Measurements from ENCODE around the gene CAPN1.
"Not testable (repeated sequence)": the region's sequence is repeated elsewhere in the genome, so short reads cannot be mapped to it uniquely, and the experiment has no call there.

Gene CAPN1

DNA sequence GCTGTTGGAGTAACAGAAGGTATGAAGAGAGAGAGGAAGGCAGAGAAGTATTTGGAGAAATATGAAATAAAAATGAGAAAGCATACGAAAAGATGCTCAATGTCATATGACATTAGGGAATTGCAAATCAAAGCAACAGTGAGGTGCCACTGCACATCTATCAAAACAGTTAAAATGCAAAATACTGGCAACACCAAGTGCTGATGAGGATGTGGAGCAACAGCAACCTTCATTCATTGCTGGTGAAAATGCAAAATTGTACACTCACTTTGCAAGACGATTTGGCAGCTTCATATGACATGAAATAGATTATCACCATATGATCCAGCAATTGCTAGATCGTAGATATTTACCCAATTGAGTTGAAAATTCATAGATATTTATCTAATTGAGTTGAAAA, 21.1 kb upstream of the CAPN1 start:
- DNase-seq: no peak

DNA sequence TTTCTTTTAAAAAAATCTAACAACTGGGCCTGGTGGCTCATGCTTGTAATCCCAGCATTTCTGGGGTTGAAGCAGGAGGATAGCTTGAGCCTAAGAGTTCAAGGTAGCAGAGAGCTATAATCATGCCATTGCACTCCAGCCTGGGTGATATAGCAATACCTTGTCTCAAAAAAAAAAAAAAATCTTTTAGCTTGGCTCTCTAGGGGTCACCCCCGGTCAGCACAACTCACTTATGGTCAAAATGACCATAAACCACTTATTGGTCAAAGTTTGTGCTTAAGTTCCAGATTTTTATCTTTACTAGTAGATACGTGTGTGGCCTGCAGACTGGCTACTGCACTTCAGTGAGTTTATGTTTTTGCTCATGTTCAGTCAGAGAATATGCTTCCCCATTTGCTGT, 18.0 kb upstream of the CAPN1 start:
- no peak for DNase-seq

DNA sequence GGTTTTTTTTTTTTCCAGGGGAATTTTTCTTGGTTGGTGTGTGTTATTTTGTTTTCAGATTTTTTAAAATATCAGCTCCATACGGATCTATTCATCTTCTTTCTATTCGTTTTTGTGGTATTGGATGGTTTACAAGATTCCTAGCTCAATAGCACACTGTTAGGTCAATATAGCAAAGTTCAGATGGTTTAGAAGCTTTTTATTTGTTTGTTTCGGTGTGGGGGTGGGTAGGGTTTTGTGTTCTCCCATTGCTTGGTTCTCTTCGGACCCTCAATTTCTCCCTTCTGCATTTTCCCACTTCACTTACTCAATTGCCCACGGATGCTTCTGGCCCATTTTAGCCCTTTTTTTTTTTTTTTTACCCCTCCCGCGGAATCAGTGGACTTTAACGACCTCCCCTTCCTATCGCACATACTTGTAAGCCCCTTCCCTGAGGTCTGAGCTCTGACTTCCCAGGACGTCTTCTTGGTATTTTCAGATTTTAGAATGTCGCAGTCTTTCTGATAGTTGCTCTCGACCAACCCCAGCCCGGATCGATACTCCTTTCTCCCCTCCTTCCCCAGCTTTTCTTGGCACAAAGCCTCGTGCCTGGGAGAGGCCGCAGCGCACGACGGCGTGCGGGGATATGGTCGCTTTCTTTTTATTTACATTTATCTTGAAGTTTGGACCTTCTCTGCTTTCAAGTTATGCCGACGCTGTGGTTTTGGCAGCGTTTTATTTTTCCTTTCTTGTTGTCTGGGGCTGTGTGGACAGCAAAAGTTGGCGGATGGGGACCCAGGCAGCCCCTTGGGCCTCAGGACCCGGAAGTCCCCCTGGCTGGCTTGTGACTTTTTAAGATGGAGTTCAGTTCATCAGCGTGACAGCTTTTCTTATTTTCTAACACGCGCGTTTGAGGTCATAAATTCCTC, 16.1 kb upstream of the CAPN1 start:
- DNase-seq: no peak

DNA sequence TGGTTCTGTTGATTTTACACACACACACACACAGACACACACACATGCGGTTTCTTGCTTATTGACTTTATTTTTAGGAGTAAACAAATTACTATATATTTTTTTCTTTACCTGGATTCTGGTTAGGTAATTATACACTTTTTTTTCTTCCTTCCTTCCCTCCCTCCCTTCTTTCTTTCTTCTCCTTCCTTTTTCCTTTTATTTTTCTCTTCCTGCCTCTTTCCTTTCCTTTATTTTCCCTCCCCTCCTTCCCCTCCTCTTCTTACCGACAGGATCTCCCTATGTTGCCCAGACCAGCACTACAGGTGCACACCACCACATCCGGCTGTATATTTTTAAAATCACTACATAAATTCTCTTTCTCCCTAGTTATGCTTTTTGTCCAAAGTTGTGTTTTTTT, 14.8 kb upstream of the CAPN1 start:
- DNase-seq: no peak

DNA sequence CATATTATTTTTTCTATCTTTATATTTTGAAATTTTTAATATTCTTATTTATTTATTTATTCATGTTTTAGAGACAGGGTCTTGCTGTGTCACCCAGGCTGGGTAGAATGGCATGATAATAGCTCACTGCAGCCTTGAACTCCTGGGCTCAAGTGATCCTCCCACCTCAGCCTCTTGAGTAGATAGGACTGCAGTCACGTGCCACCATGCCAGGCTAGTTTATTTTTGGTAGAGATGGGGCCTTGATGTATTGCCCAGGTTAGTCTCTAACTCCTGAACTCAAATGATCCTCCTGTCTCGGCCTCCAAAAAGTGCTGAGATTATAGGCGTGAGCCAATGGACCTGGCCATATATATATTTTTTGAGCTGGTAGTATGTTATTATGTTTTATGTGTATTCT, 14.1 kb upstream of the CAPN1 start:
- DNase-seq: no peak

DNA sequence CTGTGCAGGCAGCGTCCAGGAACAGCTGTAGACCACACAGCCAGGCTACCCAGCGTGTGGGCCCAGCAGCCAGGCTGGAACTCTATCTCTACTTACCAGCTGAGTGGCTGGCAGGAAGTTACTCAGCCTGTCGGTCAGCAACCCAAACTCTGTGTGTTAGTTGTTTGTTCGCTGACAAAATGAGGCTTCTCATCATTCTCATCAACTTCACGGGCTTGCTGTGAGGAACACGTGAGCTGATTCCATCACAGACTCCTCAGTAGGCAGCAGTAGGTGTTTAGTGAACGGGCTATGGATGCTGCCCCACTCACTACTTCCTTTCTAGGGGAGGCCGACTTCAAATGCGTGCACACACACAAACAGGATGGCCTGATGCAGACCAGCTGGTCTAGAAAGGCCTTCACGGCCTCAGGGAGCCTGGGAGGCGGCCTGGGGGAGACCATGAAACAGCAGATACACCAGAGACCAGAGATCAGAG, 12.5 kb upstream of the CAPN1 start:
- DNase-seq: no peak

DNA sequence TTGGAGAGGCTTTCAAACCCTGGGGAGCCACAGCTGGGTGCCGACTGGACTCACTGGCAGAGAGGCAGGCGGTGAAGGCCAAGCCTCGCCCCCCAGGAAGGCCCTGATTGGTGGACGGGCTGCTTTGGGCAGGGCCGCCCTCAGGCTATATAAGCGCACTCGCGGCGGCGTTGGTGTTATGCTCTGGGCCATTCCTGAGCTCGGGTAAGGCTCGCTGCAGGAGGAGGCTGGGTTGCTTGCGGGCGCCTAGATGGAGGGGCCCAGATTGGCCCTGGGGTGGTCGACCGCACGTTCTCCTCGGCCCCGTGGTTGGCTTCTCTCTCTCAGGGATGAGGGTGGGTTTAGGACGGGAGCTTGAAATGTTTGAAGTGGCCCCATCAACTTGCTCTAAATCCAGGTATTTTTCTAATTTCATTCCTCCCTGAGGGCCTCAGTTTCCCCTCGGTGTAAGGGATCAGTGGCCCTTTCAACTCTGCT, 11.6 kb upstream of the CAPN1 start, which contains the start of gene SPDYC:
SPDYC (plus strand) TSS at position 176 of the 477 bp plus-strand sequence. CDS start 1,125 bp downstream, outside the sequence.
- no peak for DNase-seq

DNA sequence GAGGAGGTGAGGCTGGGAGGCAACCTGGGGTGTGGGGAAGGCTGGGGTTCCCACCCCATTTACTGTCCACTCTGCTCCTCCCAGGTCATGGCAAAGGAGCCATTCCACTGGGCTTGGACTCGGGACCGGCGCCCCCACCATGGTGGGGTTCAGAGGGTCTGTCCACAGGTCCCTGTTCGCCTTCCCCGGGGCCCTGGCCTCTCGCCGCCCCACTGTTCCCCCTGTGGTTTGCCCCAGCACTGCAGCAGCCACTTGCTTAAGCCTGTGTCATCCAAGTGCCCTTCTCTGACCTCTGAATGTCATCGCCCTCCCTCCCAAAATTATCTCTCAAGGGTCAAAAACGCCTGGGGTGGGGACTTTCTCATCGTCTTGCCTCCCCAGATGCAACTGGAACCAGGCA, 9.1 kb upstream of the CAPN1 start:
- DNase-seq: no peak

DNA sequence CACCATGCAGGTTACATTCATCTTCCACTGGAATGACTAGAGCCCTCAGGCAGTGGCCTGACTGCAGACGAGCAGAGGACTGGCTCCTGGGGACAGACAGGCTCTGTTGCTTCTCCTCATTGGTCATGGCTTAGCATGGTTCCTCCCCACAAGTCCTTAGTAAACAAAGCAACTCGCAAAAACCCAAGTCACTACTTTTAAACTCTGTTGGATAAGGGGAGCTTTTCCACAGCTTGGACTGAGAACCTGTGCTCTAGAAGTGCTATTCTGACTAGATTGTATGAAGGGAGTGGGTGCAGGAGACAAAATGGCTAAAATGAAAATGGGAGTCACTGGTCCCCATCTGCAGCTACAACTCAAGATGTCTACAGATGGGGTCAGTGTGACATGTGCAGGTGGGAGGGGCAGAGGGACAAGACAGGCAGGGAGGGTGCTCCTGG, 7.1 kb upstream of the CAPN1 start:
- DNase-seq: not testable (repeated sequence)

DNA sequence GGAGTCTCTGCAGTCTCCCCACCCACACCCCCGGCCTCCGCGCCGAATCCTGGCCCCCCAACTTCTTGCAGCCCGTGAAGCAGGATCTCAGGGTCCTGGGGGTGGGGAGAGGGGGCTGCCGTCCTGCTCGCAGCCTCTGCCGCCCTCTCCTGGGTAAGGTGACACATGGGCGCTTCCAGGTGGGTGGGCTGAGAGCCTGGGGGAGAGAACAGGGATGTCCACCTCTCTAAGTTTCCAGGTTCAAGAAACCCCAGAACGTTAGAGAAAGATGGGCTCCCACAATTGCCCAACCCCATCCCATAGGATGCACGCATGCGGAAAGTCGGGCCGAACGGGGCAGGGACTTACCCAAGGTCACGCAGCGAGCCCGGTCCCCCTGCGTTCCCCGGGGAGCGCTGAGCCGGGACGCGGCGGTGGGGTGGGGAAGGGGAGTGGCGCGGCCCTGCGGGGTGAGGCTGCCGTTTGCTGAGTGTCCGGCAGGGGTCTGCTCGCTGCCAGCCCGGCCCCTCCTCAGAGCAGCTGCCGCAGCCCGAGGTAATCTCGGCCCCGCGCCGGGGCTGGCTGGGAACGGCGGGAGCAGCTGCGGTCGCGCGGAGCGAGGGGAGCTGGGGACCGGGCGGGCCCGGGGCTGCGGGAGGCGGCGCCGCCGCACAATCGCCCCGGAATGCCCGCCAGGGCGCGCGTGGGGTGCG, 705 bp upstream of the CAPN1 start:
- DNase-seq: peak; percentile 59

DNA sequence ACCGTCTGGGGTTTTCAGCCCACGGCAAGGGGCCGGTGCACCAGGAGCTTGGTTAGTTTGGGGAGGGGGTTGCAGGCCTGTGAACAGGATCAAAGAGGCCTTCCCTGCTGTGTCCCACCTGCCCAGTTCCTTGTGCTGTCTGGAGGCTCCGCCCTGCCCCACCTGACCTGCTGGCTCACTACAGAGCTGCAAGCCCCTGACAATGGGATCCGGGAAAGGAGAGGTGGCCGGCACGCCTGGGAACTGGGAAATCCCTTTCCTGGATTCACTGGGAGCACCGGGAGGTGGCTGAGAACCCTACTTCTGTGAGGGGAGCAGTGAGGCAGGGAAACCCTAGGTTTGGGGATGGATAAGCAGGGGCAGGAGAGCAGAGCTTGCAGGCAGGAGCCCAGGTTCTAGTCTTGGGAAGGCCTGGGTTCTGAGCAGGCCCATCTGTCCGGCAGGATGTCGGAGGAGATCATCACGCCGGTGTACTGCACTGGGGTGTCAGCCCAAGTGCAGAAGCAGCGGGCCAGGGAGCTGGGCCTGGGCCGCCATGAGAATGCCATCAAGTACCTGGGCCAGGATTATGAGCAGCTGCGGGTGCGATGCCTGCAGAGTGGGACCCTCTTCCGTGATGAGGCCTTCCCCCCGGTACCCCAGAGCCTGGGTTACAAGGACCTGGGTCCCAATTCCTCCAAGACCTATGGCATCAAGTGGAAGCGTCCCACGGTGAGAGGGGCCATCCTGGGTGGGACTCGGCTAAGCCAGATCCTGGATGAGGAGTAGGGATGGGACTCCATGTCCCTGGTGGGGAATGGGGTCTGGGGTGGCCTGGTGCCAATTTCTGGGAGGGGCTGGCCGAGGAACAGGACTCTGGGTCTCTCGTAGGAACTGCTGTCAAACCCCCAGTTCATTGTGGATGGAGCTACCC, 786 bp downstream of the CAPN1 start:
- DNase-seq: no peak

DNA sequence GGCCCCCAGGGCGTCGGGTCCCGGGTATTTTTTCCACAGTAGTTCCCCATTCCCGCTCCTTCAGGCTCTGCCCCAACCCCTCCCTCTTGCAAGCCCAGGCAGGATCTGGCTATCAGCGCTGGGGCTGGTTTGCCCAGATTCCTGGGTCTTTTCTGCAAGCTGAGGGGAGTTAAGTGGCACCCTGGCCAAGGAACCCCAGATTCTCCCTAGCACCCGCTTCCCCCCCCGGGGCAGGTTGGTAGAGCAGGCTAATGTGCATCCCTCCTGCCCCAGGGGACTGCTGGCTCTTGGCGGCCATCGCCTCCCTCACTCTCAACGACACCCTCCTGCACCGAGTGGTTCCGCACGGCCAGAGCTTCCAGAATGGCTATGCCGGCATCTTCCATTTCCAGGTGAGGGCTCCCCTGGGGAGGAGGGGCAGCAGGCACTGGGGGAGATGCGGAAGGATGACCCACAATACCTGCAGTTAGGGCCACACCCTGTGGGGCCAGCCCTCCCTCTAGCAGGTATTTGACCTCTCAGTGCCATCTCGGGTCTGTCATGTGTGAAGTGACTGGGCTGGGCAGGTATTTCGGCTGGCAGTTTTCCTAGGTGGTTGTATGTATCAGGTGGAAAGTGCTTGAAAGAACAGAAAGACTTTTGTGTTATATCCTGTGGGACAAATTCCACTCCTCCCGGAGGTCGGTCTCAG, 1.6 kb downstream of the CAPN1 start:
- no peak for DNase-seq

DNA sequence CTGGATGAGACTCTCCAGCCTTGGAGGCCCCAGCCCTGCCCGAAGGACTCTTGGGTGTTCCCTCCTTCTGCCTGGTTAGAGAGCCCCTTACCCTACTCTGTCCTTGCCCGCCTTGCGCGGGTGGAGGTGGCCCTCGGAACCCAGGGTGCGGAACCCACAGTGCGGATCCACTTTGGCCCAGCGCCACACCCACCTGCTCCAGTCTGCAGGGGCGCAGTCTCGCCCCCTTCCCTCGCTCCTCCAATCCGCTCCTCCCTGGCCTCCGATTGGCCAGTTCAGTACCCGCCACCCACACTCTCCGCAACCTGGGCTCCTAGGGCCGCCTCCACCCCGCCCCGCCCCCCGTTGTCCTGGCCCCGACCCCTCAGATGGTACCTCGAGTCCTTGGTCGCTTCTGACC, 2.4 kb downstream of the CAPN1 start:
- no peak for DNase-seq

DNA sequence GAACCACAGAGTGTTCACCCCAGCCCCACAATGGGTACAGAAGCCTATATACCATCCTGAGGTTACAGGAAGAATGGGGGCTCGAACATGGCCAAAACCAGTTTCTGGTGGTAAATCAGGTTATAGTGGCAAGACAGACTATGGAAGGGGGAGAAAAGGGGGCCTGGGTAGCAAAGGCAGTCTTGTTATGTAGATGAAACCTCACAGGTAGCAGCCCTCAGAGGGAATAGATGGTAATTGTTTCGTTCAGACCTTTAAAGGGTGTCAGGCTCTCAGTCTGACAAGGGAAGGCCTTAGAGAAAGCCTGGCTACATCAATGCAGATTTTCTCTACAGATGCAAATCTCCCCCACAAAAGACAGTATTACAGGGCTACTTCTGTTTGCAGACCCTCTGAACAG, 3.4 kb downstream of the CAPN1 start:
- no peak for DNase-seq

DNA sequence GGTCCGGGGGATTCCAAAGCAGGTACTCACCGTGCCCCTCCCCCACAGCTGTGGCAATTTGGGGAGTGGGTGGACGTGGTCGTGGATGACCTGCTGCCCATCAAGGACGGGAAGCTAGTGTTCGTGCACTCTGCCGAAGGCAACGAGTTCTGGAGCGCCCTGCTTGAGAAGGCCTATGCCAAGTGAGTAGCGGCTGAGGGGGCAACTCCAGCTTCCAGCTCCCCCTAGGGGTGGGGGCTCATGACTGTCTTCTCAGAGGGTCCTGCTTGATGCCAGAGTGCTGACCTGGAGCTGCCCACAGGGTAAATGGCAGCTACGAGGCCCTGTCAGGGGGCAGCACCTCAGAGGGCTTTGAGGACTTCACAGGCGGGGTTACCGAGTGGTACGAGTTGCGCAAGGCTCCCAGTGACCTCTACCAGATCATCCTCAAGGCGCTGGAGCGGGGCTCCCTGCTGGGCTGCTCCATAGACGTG, 4.2 kb downstream of the CAPN1 start:
- DNase-seq: no peak

DNA sequence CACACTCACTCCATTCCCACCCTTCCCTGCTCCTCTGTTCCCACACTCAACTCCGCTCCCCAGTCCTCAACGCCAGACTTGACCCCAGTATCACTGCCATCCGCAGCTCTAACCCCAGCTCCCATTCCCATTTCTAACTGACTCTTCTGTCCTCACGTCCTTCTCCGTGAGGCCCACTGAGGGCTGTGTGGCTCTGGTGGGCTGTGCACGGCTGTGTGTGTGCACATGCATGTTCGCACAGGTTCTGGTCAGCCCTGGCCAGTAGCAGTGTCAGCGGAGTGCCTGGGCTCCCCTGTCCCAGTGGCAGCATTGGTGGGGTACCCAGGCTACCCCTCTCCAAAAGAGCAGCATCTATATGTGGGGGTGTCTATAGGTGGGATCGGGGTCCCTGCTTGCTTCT, 5.0 kb downstream of the CAPN1 start:
- no peak for DNase-seq

DNA sequence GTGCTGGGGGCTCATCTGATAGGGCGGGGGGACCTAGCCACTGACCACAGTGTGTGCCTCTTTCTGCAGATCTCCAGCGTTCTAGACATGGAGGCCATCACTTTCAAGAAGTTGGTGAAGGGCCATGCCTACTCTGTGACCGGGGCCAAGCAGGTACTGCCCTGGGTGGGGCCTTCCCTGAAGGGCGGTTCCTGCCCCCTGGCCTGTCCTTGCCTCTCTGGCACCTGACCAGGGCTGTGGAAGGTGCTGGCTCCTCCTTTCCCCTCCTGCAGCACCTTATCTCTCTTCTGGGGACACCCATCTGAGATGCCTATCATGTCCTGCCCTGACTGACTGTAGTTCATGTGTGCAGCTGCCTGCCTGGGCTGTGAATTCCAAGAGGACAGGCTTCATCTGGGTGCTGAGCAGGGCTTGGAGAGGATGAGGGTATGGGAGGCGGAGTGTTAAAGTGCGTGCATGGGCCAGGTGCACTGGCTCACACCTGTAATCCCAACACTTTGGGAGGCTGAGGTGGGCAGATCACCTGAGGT, 5.5 kb downstream of the CAPN1 start:
- DNase-seq: no peak

DNA sequence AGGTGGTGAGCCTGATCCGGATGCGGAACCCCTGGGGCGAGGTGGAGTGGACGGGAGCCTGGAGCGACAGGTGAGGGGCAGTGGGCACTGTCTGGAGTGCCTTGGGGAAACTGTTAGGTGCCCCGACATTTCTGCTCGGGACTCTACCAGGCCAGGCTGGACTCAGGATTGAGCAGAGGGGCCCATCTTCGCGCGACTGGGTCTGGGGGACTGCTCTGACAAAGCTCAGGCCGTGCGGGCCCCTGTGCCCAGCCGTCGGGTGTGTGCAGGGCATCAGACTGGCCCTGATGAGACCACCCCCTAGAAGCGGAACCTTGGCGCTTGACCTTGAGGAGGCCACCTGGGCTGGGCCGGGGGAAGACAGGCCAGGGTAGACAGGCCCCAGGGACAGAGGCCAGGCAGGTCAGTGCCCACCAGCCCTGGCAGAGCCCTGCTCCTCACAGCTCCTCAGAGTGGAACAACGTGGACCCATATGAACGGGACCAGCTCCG, 6.3 kb downstream of the CAPN1 start:
- no peak for DNase-seq

DNA sequence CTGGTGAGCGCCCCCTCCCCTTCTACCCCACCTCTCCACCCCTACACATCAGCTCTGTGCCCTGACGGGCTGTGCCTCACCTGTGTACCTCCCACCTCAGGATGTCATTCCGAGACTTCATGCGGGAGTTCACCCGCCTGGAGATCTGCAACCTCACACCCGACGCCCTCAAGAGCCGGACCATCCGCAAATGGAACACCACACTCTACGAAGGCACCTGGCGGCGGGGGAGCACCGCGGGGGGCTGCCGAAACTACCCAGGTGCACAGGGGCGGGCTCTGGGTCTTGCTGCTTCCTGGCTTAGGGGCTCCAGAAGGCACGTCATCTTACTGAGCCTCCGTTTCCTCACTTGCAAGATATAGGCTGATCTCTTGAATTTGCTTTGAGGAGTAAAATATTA, 6.8 kb downstream of the CAPN1 start:
- no peak for DNase-seq

DNA sequence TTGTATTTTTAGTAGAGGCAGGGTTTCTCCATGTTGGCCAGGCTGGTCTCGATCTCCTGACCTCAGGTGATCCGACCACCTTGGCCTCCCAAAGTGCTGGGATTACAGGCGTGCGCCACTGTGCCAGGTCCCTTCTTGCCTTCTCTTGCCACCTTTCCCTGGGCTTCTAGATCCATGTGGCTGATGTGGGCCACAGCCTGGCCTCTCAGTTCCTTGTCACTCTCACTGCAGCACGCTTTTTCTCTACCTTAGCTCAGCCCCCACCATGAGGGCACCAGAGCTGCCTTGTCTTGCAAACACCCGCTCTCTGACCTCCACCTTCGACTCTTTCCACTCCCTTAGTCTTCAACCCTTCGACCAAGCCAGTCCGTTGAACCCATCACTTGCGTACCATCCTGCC, 7.5 kb downstream of the CAPN1 start:
- no peak for DNase-seq

DNA sequence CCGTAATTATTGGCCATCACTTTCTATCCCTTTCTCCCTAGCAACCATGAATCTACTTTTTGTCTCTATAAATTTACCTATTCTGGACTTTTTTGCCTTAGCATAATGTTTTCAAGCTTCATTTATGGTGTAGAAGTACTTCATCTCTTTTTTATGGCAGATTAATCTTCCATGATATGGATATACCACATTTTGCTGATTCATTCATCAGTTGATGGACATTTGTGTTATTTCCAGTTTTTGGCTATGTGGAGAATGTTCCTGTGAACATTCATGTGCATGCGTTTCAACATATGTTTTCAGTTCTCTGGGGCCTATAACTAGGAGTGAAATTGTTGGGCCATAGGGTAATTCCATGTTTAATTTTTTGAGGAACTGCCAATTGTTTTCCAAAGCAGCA, 12.8 kb downstream of the CAPN1 start:
- DNase-seq: no peak

DNA sequence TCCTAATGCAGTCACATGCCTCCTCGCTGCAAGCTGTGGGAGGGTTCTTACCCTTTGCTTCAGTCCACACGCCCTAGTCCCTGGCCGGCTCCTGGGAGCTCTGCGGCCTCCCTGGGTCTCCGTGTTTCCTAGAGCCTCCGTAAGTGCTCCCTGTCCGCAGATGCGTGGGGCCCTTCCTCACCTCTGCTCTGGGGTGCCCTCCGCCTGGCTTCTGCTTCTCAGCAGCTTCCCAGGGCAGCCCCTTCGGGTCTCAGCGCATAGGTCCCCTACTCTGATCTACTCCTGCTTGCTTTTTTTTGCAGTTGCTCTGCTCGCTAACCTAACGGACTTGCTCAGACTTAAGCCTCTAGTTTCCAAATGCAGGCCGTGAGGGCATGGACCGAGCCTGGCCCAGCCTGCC, 22.4 kb downstream of the CAPN1 start:
- DNase-seq: no peak

All from activated CD4-positive, alpha-beta T cell treated with anti-CD3 and anti-CD28 coated beads, Interleukin-10, Interleukin-2, amounts not matched to agents 100 ng/mL and 50 ng/mL, durations not matched to agents 16 hours and 8 hours (primary cell).